Pancreas (tissue), 10 donors: ENCODE data around the gene S1PR1. TPM values are rescaled to one million over a fixed set of nuclear protein-coding genes. Genes with fewer than 3 reads are reported as not detected.

Source experiments
- ATAC-seq, 4 donors: fragments of 200-7000 bp; cut with Tn5 transposase; one replicate each; pipeline versions ENCODE4 v1.8.0 to v1.9.1; 2020; ENCODE audit warnings: mild to moderate bottlenecking in 4 of 4, moderate library complexity in 4 of 4
- DNase-seq, 6 donors: peaks; one replicate each; pipeline ENCODE4 v3.0.0-alpha.2; 2020
- FAIRE-seq: peaks from 2 replicates; lab custom pipeline; 2012; peaks lifted over from hg19 to GRCh38; lab: Jason Lieb, UNC
- H3K27ac ChIP-seq, 4 donors: fragments of 200-600 bp; sonication (generic); 1 replicate in 3 of 4; 2 replicates in 1 of 4; pipeline versions ENCODE4 v1.5.0 to v1.8.0; 2020
- H3K27me3 ChIP-seq, 4 donors: fragments of 200-600 bp; one replicate each; pipeline ENCODE4 v1.8.0; 2021
- H3K36me3 ChIP-seq, 3 donors: fragments of 200-600 bp; sonication (generic) in 1 of 3; one replicate each; pipeline versions ENCODE4 v1.5.0 to v1.8.0; 2020 to 2021
- H3K4me1 ChIP-seq, 3 donors: fragments of 200-600 bp; one replicate each; pipeline ENCODE4 v1.8.0; 2021
- H3K4me3 ChIP-seq, 4 donors: fragments of 200-600 bp; sonication (generic) in 2 of 4; one replicate each; pipeline versions ENCODE4 v1.5.0 to v1.8.0; 2020 to 2021
- H3K9me3 ChIP-seq, 4 donors: fragments of 200-600 bp; one replicate each; pipeline ENCODE4 v1.8.0; 2021
- CTCF ChIP-seq, 4 donors: fragments of 200-600 bp; sonication (generic) in 3 of 4; IDR thresholded peaks; one replicate each; pipeline versions ENCODE4 v1.5.0 to v1.8.0; 2021; ENCODE audit warnings: antibody characterized with exemption in 4 of 4
- WGBS, 2 donors: extraction: QIAGEN DNeasy Blood & Tissue Kit; methylation state at CpG; one replicate each; pipeline ENCODE4 v1.1.7; 2013; 5-methylcytosine and 5-hydroxymethylcytosine counted together
- intact Hi-C, 3 donors: fragments of 100-400 bp; cut with DNase I; formaldehyde crosslinking; loops; one replicate each; pipeline versions ENCODE4 v1.11.1 to v1.14.2; 2022
- polyA plus RNA-seq, 2 donors: library from polyadenylated mRNA; stranded (reverse); fragments of 200-250 nt; gene quantifications; one replicate each; pipeline ENCODE4 v1.2.3, GENCODE V29; 2013
- total RNA-seq, 6 donors: library from RNA; stranded (reverse); fragmentation: NEBNext Ultra II Directional in 4 of 6; extraction: Animal tissue kit (Norgen Biotek cat#: 25700) in 4 of 6; gene quantifications; one replicate each; pipeline versions ENCODE4 v1.2.1 to v1.2.4, GENCODE V29; 2021 to 2023
- donor health status: healthy with polysubstance abuse.
- donor health status: DM: no; HTN: no; CAD: no; lungs with moderate emphysema.
- donor health status: DM: no; HTN: no; CAD: no.
- donor health status: control.
- donor health status: control.
- donor health status: Bipolar disorder and iron deficiency.
- donor health status: DM: yes; HTN: yes; CAD: no.
- donor health status: DM: no; HTN: no; CAD: no.
- donor health status: DM: no; HTN: no; CAD: no.
- donor health status: DM: yes; HTN: yes; CAD: no.

Gene S1PR1
- total and polyA plus RNA-seq, 8 donors: 2.3 to 10.1 (median 5.7) TPM

- H3K27ac ChIP-seq: no peak overlapping the region
- H3K9me3 ChIP-seq: no peaks in the 10 kb centered on the region
- no peaks in the 10 kb centered on the region for H3K36me3 ChIP-seq
- DNase-seq (no peak), ATAC-seq (no peak), FAIRE-seq (no peak)
- H3K27me3 ChIP-seq: no peaks in the 10 kb centered on the region
- H3K4me1 ChIP-seq: no peaks in the 10 kb centered on the region
- WGBS, 2 donors: 70 to 87% methylated on average over 4 of the region's 4 CpGs
- intact Hi-C loops: loop anchor here in 1 of 3 donors (10.0 kb wide), 1 partner anchor 356 kb away; no protein-coding TSS in a partner anchor
- no peak overlapping the region for H3K4me3 ChIP-seq
- no peak for TF ChIP-seq CTCF (IDR thresholded peaks at IDR 0.05)
Observed at GRCh38 chr1:101280942-101281654, 44.3 kb downstream of the S1PR1 start.

DNA sequence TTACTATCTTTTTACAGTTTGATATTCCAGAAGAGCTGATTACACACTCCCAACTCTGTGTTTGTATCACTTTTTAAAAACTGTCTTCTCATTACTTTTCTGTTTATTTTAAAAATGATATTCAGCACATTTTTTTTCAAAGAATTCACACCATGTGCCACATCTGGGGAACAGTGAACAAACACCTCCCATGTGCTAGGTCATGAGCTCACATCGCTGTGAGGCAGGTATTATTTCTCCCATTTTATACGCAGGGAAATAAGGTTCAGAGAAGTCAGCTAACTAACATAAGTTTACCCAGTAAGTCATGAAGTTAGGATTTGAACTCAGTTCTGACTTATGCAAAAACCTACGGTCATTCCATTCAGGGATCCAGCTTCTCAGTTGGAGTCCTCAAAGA, 44.9 kb downstream of the S1PR1 start:
- H3K4me3 ChIP-seq: no peak overlapping the region
- ATAC-seq (no peak), FAIRE-seq (no peak), DNase-seq (no peak)
- H3K36me3 ChIP-seq: no peaks in the 10 kb centered on the region
- intact Hi-C loops: loop anchor here in 1 of 3 donors (10.0 kb wide), 1 partner anchor 357 kb away; no protein-coding TSS in a partner anchor
- 87 to 93% methylated on average over 3 of the region's 3 CpGs for WGBS, 2 donors
- no peaks in the 10 kb centered on the region for H3K27me3 ChIP-seq
- no peak for TF ChIP-seq CTCF (IDR thresholded peaks at IDR 0.05)
- H3K27ac ChIP-seq: no peak overlapping the region
- no peaks in the 10 kb centered on the region for H3K4me1 ChIP-seq
- no peaks in the 10 kb centered on the region for H3K9me3 ChIP-seq

DNA sequence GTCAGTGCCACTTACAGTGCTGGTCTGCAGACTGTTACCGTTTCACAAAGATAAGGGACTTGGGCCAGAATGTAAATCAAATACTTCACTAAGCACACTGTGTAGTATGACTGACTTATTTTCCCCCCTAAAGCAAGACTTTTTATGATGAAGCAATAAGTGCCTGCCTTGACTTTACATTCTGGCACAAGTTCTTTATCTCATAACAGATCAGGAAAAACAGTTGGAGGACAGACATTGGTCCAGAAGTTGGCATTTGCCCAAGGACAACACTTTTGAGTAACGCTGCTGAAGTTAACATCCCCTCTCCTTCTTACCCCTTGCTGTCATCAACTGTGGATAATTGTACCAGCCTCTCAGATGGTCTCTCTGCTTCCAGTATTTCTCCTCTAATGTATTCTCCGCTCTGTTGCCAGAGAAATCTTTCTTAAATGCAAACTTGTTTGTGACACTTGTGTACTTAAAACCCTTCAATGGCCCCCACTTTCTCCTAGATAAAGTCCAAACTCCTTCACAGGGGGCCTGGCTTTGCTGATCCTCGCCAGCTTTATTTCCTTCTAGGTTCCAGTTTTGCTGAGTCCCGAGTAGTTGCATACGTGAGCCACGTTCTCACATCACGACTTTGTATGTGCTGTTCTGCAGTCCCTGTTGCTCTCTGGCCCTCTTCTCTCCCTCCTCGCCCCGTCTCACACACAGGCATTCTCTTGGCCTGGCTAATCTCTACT, 45.7 kb downstream of the S1PR1 start:
- ATAC-seq (no peak), FAIRE-seq (no peak), DNase-seq (no peak)
- Histone ChIP-seq H3K27me3 (no peaks in the 10 kb centered on the region), H3K27ac (no peak overlapping the region), H3K4me1 (no peaks in the 10 kb centered on the region), H3K36me3 (no peaks in the 10 kb centered on the region), H3K4me3 (no peak overlapping the region), H3K9me3 (no peaks in the 10 kb centered on the region)
- intact Hi-C loops: loop anchor here in 1 of 3 donors (10.0 kb wide), 1 partner anchor 358 kb away; no protein-coding TSS in a partner anchor
- no peak for TF ChIP-seq CTCF (IDR thresholded peaks at IDR 0.05)
- 58 to 66% methylated on average over 10 of the region's 10 CpGs for WGBS, 2 donors

- no peak overlapping the region for H3K27ac ChIP-seq
- DNase-seq (no peak), FAIRE-seq (no peak), ATAC-seq (no peak)
- H3K4me1 ChIP-seq: peaks cover 0 to 2% (median 0%) of the 10 kb centered on the region in 3 donors
- no peaks in the 10 kb centered on the region for H3K36me3 ChIP-seq
- no peak overlapping the region for H3K4me3 ChIP-seq
- WGBS, 2 donors: 51 to 56% methylated on average over 3 of the region's 3 CpGs
- no peaks in the 10 kb centered on the region for H3K9me3 ChIP-seq
- intact Hi-C loops: loop anchor here in 1 of 3 donors (10.0 kb wide), 1 partner anchor 359 kb away; no protein-coding TSS in a partner anchor
- no peak for TF ChIP-seq CTCF (IDR thresholded peaks at IDR 0.05)
- no peaks in the 10 kb centered on the region for H3K27me3 ChIP-seq
Observed at GRCh38 chr1:101283443-101283842, 46.6 kb downstream of the S1PR1 start.
